HCT116 (cell line): Measurements from ENCODE around the gene TAS1R1. TPM values are rescaled to one million over a fixed set of nuclear protein-coding genes. Genes with fewer than 3 reads are reported as not detected.

Experiments used
- ATAC-seq: fragments of 200-7000 bp; cut with Tn5 transposase; 2 replicates; pipeline ENCODE4 v1.9.1; 2020; ENCODE audit warnings: mild to moderate bottlenecking, moderate library complexity
- BruUV-seq: library from RNA; stranded (reverse); fragments of 400-500 nt; replicated peaks from 2 replicates; lab custom pipeline; 2021; lab: Mats Ljungman, UMichigan
- CTCF ChIA-PET: fragments of 300-600 bp; sonication (Branson Sonifier 250); formaldehyde crosslinking; loops from one replicate; lab custom pipeline; 2021; ENCODE audit warnings: antibody characterized with exemption; lab: Charles Lee
- POLR2A ChIA-PET: fragments of 300-600, 350-600 bp; sonication (Branson Sonifier 250); formaldehyde crosslinking; loops from one replicate; lab custom pipeline; 2021; ENCODE audit warnings: antibody characterized with exemption; lab: Charles Lee
- RAD21 ChIA-PET, 2 experiments: fragments of 300-600 bp; sonication (Branson Sonifier 250); formaldehyde crosslinking; loops; one replicate each; lab custom pipeline; 2023; ENCODE audit warnings: low total read pairs in 2 of 2; ENCODE audit not compliant: uncharacterized antibody in 2 of 2, unreplicated experiment in 2 of 2, low non-redundant PET in 1 of 2; lab: Charles Lee
- DNase-seq: peaks from one replicate; pipeline ENCODE4 v3.0.0-alpha.2; 2010; ENCODE audit warnings: low read depth, low spot score
- H2AFZ ChIP-seq: fragments of 200-600 bp; shearing (Covaris generic), sonication (generic); 2 replicates; pipeline ENCODE4 v1.6.1; 2017; ENCODE audit warnings: low read depth, mixed run types, mixed read lengths, antibody characterized with exemption, low read length; ENCODE audit not compliant: poor library complexity, severe bottlenecking
- H3K27ac ChIP-seq: 2 replicates; pipeline ENCODE4 v1.5.1; 2012; ENCODE audit warnings: low read depth, low read length
- H3K27me3 ChIP-seq: fragments of 200-600 bp; sonication (generic); 2 replicates; pipeline ENCODE4 v1.6.1; 2016; ENCODE audit warnings: mixed run types, low read length, mixed read lengths; ENCODE audit not compliant: insufficient read depth
- H3K36me3 ChIP-seq, 2 experiments: fragments of 200-500 bp in 1 of 2; fragments of 200-600 bp in 1 of 2; sonication (Bioruptor generic) in 1 of 2; sonication (generic) in 1 of 2; 2 replicates each; pipeline versions ENCODE4 v1.5.1 to v1.6.1; 2014 to 2016; ENCODE audit warnings: low read length in 2 of 2, inconsistent platforms in 1 of 2, mixed read lengths in 1 of 2, mixed run types in 1 of 2; ENCODE audit not compliant: insufficient read depth in 2 of 2, control insufficient read depth in 1 of 2
- H3K4me1 ChIP-seq, 2 experiments: fragments of 200-600 bp in 1 of 2; sonication (generic) in 1 of 2; 2 replicates each; pipeline versions ENCODE4 v1.5.1 to v1.6.1; 2012 to 2017; ENCODE audit warnings: low read length in 2 of 2, inconsistent platforms in 1 of 2, mild to moderate bottlenecking in 1 of 2, mixed read lengths in 1 of 2, mixed run types in 1 of 2, moderate library complexity in 1 of 2; ENCODE audit not compliant: insufficient read depth in 2 of 2, control insufficient read depth in 1 of 2
- H3K4me2 ChIP-seq: fragments of 200-600 bp; sonication (generic); 2 replicates; pipeline ENCODE4 v1.6.1; 2017; ENCODE audit warnings: mixed run types, low read length, mixed read lengths
- H3K4me3 ChIP-seq, 2 experiments: fragments of 200-600 bp in 1 of 2; sonication (generic) in 1 of 2; replicated peaks in 1 of 2; 2 replicates each; pipeline ENCODE4 v1.5.1; 2011 to 2016; ENCODE audit warnings: low read length in 2 of 2, control low read depth in 1 of 2, low read depth in 1 of 2, mild to moderate bottlenecking in 1 of 2, mixed read lengths in 1 of 2, mixed run types in 1 of 2
- H3K79me2 ChIP-seq: fragments of 200-600 bp; sonication (generic); 2 replicates; pipeline ENCODE4 v1.6.1; 2017; ENCODE audit warnings: mild to moderate bottlenecking, mixed run types, low read length, moderate library complexity, mixed read lengths; ENCODE audit not compliant: insufficient read depth
- H3K9ac ChIP-seq: fragments of 200-600 bp; sonication (generic); 2 replicates; pipeline ENCODE4 v1.6.1; 2016; ENCODE audit warnings: low read length, mixed read lengths
- H3K9me2 ChIP-seq: fragments of 200-600 bp; sonication (generic), shearing (Covaris generic); 2 replicates; pipeline ENCODE4 v1.6.1; 2017; ENCODE audit warnings: mixed run types, mild to moderate bottlenecking, moderate library complexity; ENCODE audit not compliant: insufficient read depth
- H3K9me3 ChIP-seq, 2 experiments: fragments of 200-500 bp in 1 of 2; fragments of 200-600 bp in 1 of 2; sonication (Bioruptor generic) in 1 of 2; sonication (generic) in 1 of 2; 2 replicates each; pipeline ENCODE4 v1.6.1; 2014 to 2017; ENCODE audit warnings: low read length in 2 of 2, mixed read lengths in 2 of 2, inconsistent platforms in 1 of 2, low read depth in 1 of 2, mild to moderate bottlenecking in 1 of 2, mixed run types in 1 of 2, moderate library complexity in 1 of 2; ENCODE audit not compliant: control insufficient read depth in 1 of 2, insufficient read depth in 1 of 2
- H4K20me1 ChIP-seq: fragments of 200-600 bp; sonication (generic), shearing (Covaris generic); 2 replicates; pipeline ENCODE4 v1.6.1; 2017; ENCODE audit warnings: mixed run types, mild to moderate bottlenecking, moderate library complexity; ENCODE audit not compliant: insufficient read depth
- CEBPB ChIP-seq: IDR thresholded peaks from 2 replicates; pipeline ENCODE4 v1.6.1; 2012; ENCODE audit warnings: low read depth
- CTCF ChIP-seq, 3 experiments: fragments of 200-600 bp in 1 of 3; sonication (generic) in 1 of 3; IDR thresholded peaks in 2 of 3; conservative IDR thresholded peaks in 1 of 3; 2 replicates each; pipeline ENCODE4 v1.5.1; 2012 to 2017; ENCODE audit warnings: low read depth in 2 of 3, low read length in 2 of 3, antibody characterized with exemption in 1 of 3, borderline replicate concordance in 1 of 3, control low read depth in 1 of 3, mild to moderate bottlenecking in 1 of 3, mixed read lengths in 1 of 3, mixed run types in 1 of 3, moderate library complexity in 1 of 3; ENCODE audit not compliant: insufficient read depth in 1 of 3
- ELF1 ChIP-seq: IDR thresholded peaks from 2 replicates; pipeline ENCODE4 v1.6.1; 2012; ENCODE audit warnings: low read depth, borderline replicate concordance
- EZH2 ChIP-seq: fragments of 200-600 bp; sonication (generic); IDR thresholded peaks from 2 replicates; pipeline ENCODE4 v1.6.1; 2017; ENCODE audit warnings: antibody characterized with exemption, mixed run types
- EZH2phosphoT487 ChIP-seq: fragments of 200-600 bp; IDR thresholded peaks from 2 replicates; pipeline ENCODE4 v1.6.1; 2018; ENCODE audit warnings: antibody characterized with exemption, borderline replicate concordance
- MAX ChIP-seq: IDR thresholded peaks from 2 replicates; pipeline ENCODE4 v1.6.1; 2012
- TCF7L2 ChIP-seq: IDR thresholded peaks from 2 replicates; pipeline ENCODE4 v1.7.0; 2011; ENCODE audit warnings: borderline replicate concordance, inconsistent platforms; ENCODE audit not compliant: insufficient read depth, insufficient read length; ENCODE audit errors: extremely low read depth
- intact Hi-C: fragments of 100-400 bp; cut with micrococcal nuclease; formaldehyde crosslinking; loops from 2 replicates; pipeline ENCODE4 v1.10.0; 2022
- total RNA-seq: library from RNA; stranded (reverse); gene quantifications from one replicate; pipeline ENCODE4 v1.2.1, GENCODE V29; 2021; ENCODE audit not compliant: unreplicated experiment

Gene TAS1R1
- total RNA-seq, 1 experiment from 2014 or later, result not detected

GRCh38 chr1:6592865-6593593, 37.9 kb downstream of the TAS1R1 start:
- ChIA-PET POLR2A (no interaction called here), RAD21 (no interaction called here), CTCF (no interaction called here)
- no peak for DNase-seq
- Histone ChIP-seq H3K9me2 (no peaks in the 10 kb centered on the region), H3K27me3 (no peaks in the 10 kb centered on the region), H3K79me2 (peaks cover 56% of the 10 kb centered on the region), H3K4me1 (no peaks in the 10 kb centered on the region), H2AFZ (no peak overlapping the region), H4K20me1 (peaks cover 8% of the 10 kb centered on the region; the same call in 1 of the 2 replicates), H3K27ac (no peak overlapping the region), H3K4me2 (no peak overlapping the region), H3K4me3 (no peak overlapping the region), H3K9ac (no peak overlapping the region), H3K9me3 (no peaks in the 10 kb centered on the region), H3K36me3 (peaks cover 25 to 74% of the 10 kb centered on the region in 2 experiments)
- ATAC-seq, result no peak
- intact Hi-C loops, result no loop called here
- TF ChIP-seq CTCF (IDR thresholded peaks at IDR 0.05 in 2 of 3, conservative IDR thresholded peaks at IDR 0.05 in 1 of 3; ENCODE audit: borderline replicate concordance in 1 of 3, insufficient read depth in 1 of 3, low read depth in 2 of 3, low read length in 2 of 3), result no peak
- no peak for TF ChIP-seq CEBPB
- TF ChIP-seq MAX, result no peak
- no peak for TF ChIP-seq TCF7L2
- TF ChIP-seq ELF1, result no peak
- TF ChIP-seq EZH2, result no peak
- no peak for TF ChIP-seq EZH2phosphoT487
- no TSS peak for BruUV-seq
